Activated gamma-delta T cell (primary cell): ENCODE results near the gene KLHL36.

Experiments used
- DNase-seq: peaks from one replicate; lab custom pipeline; 2025; lab: John Stamatoyannopoulos, UW

The KLHL36 gene

GRCh38 chr16:84648595-84649510 is 542 bp downstream of the KLHL36 start:
- peak; percentile 34 for DNase-seq

- DNase-seq: no peak
Observed at GRCh38 chr16:84649511-84649861, 1.2 kb downstream of the KLHL36 start.

GRCh38 chr16:84650062-84650991 is 2.0 kb downstream of the KLHL36 start:
- no peak for DNase-seq

GRCh38 chr16:84652566-84652965 is 4.3 kb downstream of the KLHL36 start:
- DNase-seq: no peak

- DNase-seq: no peak
Observed at GRCh38 chr16:84654238-84654637, 5.9 kb downstream of the KLHL36 start.

GRCh38 chr16:84654998-84655397 is 6.7 kb downstream of the KLHL36 start:
- no peak for DNase-seq

GRCh38 chr16:84656649-84657048 is 8.3 kb downstream of the KLHL36 start:
- no peak for DNase-seq

GRCh38 chr16:84657229-84657837 is 9.0 kb downstream of the KLHL36 start:
- DNase-seq: no peak

GRCh38 chr16:84658690-84659089 is 10.4 kb downstream of the KLHL36 start:
- no peak for DNase-seq

GRCh38 chr16:84659656-84660300 is 11.5 kb downstream of the KLHL36 start:
- no peak for DNase-seq

GRCh38 chr16:84660973-84661372 is 12.7 kb downstream of the KLHL36 start:
- DNase-seq: no peak

GRCh38 chr16:84661418-84662060 is 13.2 kb downstream of the KLHL36 start:
- DNase-seq: no peak

GRCh38 chr16:84662471-84662870 is 14.2 kb downstream of the KLHL36 start:
- DNase-seq: no peak

GRCh38 chr16:84663433-84664101 is 15.3 kb downstream of the KLHL36 start:
- no peak for DNase-seq

- no peak for DNase-seq
Observed at GRCh38 chr16:84665359-84665758, 17.0 kb downstream of the KLHL36 start.

GRCh38 chr16:84665843-84666242 is 17.5 kb downstream of the KLHL36 start:
- no peak for DNase-seq

GRCh38 chr16:84667600-84668309 is 19.4 kb downstream of the KLHL36 start:
- no peak for DNase-seq

GRCh38 chr16:84670063-84670462 is 21.8 kb downstream of the KLHL36 start:
- no peak for DNase-seq

- DNase-seq: peak; percentile 39
Observed at GRCh38 chr16:84672276-84673202, 24.2 kb downstream of the KLHL36 start.
